ENCODE measurements around the gene SLC19A2.

SLC19A2 gene

GRCh38 chr1:169487133-169487532, 1.4 kb upstream of the SLC19A2 start:
- Histone ChIP-seq H2BK15ac (ENCODE audit: low read depth, poor library complexity, severe bottlenecking) (no peak overlapping the region), H3K4ac (ENCODE audit: low read depth in 1 of 2, low read length in 2 of 2) (no peak overlapping the region), H3K23ac (ENCODE audit: low read length in 2 of 2) (no peak overlapping the region), H3K4me1 (ENCODE audit: control insufficient read depth, insufficient read depth, low read depth, low read length) (peaks cover 2% of the 10 kb centered on the region), H2BK5ac (ENCODE audit: low read depth, low read length, poor library complexity, severe bottlenecking) (no peak overlapping the region), H3K9me3 (ENCODE audit: control insufficient read depth, low read length) (no peaks in the 10 kb centered on the region), H3K27me3 (ENCODE audit: control insufficient read depth in 1 of 2, insufficient read depth in 1 of 2, low read length in 2 of 2) (no peaks in the 10 kb centered on the region), H3K27ac (ENCODE audit: low read length, poor library complexity, severe bottlenecking) (peak overlapping the region; percentile 86), H3K9ac (ENCODE audit: low read length) (peak overlapping the region; percentile 91), H2BK120ac (ENCODE audit: low read depth, low read length) (no peak overlapping the region), H3K79me1 (replicated peaks; ENCODE audit: low read length, poor library complexity, severe bottlenecking) (peaks cover 11% of the 10 kb centered on the region), H2BK12ac (ENCODE audit: low read length in 2 of 2) (no peak overlapping the region), H3K4me3 (ENCODE audit: insufficient read depth in 1 of 2, low read depth in 1 of 2, low read length in 2 of 2) (peak overlapping the region in 1 of 2 experiments; percentile 84), H3K4me2 (ENCODE audit: low read length, poor library complexity, severe bottlenecking) (peak overlapping the region; percentile 86), H2AK5ac (ENCODE audit: low read length, severe bottlenecking) (no peak overlapping the region), H3K14ac (ENCODE audit: low read length in 2 of 2) (no peak overlapping the region), H2AFZ (ENCODE audit: low read depth, low read length) (no peak overlapping the region), H4K91ac (ENCODE audit: low read length) (no peak overlapping the region), H3K18ac (ENCODE audit: low read depth in 1 of 2, low read length in 2 of 2) (peak overlapping the region in 1 of 2 experiments; percentile 59), H3K36me3 (ENCODE audit: control insufficient read depth in 1 of 2, insufficient read depth in 2 of 2, low read depth in 1 of 2, low read length in 2 of 2) (no peaks in the 10 kb centered on the region), H4K8ac (ENCODE audit: low read length) (no peak overlapping the region)
- peak; percentile 65 for DNase-seq
- WGBS, result 100% methylated on average over 1 of the region's 5 CpGs

- Histone ChIP-seq H4K8ac (ENCODE audit: low read length) (no peak overlapping the region), H3K9me3 (ENCODE audit: control insufficient read depth, low read length) (no peaks in the 10 kb centered on the region), H3K18ac (ENCODE audit: low read depth in 1 of 2, low read length in 2 of 2) (peak overlapping the region; percentile 72 to 92), H3K27me3 (ENCODE audit: control insufficient read depth in 1 of 2, insufficient read depth in 1 of 2, low read length in 2 of 2) (no peaks in the 10 kb centered on the region), H3K36me3 (ENCODE audit: control insufficient read depth in 1 of 2, insufficient read depth in 2 of 2, low read depth in 1 of 2, low read length in 2 of 2) (no peaks in the 10 kb centered on the region), H3K4me3 (ENCODE audit: insufficient read depth in 1 of 2, low read depth in 1 of 2, low read length in 2 of 2) (peak overlapping the region; percentile 84 to 99), H3K4me2 (ENCODE audit: low read length, poor library complexity, severe bottlenecking) (peak overlapping the region; percentile 86), H3K23ac (ENCODE audit: low read length in 2 of 2) (no peak overlapping the region), H3K4me1 (ENCODE audit: control insufficient read depth, insufficient read depth, low read depth, low read length) (peaks cover 2% of the 10 kb centered on the region), H2BK5ac (ENCODE audit: low read depth, low read length, poor library complexity, severe bottlenecking) (no peak overlapping the region), H3K79me1 (replicated peaks; ENCODE audit: low read length, poor library complexity, severe bottlenecking) (peaks cover 12% of the 10 kb centered on the region), H2AK5ac (ENCODE audit: low read length, severe bottlenecking) (no peak overlapping the region), H2BK12ac (ENCODE audit: low read length in 2 of 2) (no peak overlapping the region), H3K4ac (ENCODE audit: low read depth in 1 of 2, low read length in 2 of 2) (no peak overlapping the region), H2BK120ac (ENCODE audit: low read depth, low read length) (no peak overlapping the region), H3K27ac (ENCODE audit: low read length, poor library complexity, severe bottlenecking) (peak overlapping the region; percentile 86), H2AFZ (ENCODE audit: low read depth, low read length) (peak overlapping the region; percentile 56), H2BK15ac (ENCODE audit: low read depth, poor library complexity, severe bottlenecking) (no peak overlapping the region), H4K91ac (ENCODE audit: low read length) (no peak overlapping the region), H3K9ac (ENCODE audit: low read length) (peak overlapping the region; percentile 91), H3K14ac (ENCODE audit: low read length in 2 of 2) (peak overlapping the region in 1 of 2 experiments; percentile 70)
- 0% methylated on average over 10 of the region's 14 CpGs for WGBS
- peak; percentile 72 for DNase-seq
Measured at GRCh38 chr1:169486281-169487051, 722 bp upstream of the SLC19A2 start.

DNA sequence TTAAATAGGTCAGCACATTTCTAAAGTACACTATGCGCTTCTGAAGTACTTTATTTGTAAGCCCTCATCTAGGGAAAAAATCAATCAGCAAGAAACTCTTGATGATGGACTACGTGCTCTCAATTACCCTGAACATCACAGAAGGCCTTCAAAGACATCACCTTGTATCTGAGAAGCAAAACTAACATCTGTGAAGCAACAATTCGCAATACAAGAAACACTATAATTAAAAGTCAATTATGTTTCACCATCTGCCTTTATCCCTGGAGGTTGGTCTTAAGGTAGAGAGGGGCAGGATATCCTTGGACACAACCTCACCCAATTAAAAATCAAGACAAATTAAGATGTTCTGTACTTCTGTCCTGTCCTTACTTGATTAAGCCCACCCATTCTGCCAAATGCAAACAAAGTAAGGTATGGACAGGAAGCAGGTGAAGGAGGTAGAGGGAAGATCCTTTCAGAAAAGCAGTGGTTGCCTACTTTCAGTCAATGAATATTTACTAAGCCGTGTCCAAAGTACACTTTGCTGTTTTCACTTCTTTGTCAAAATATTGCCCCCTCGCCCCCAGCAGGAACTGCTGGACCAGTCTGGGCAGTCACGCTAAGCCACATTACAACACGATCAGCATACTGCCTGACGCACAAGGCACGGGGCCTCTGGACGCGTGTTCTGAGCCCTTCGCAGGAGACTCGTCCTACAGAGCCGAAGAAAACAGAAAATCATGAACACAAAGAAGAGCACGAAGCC, 887 bp downstream of the SLC19A2 start:
- no peak overlapping the region for H2BK15ac ChIP-seq (ENCODE audit: low read depth, poor library complexity, severe bottlenecking)
- peak overlapping the region in 1 of 2 experiments; percentile 74 for H3K14ac ChIP-seq (ENCODE audit: low read length in 2 of 2)
- no peak overlapping the region for H2BK5ac ChIP-seq (ENCODE audit: low read depth, low read length, poor library complexity, severe bottlenecking)
- no peaks in the 10 kb centered on the region for H3K9me3 ChIP-seq (ENCODE audit: control insufficient read depth, low read length)
- peak overlapping the region; percentile 84 to 99 for H3K4me3 ChIP-seq (ENCODE audit: insufficient read depth in 1 of 2, low read depth in 1 of 2, low read length in 2 of 2)
- no peaks in the 10 kb centered on the region for H3K36me3 ChIP-seq (ENCODE audit: control insufficient read depth in 1 of 2, insufficient read depth in 2 of 2, low read depth in 1 of 2, low read length in 2 of 2)
- H3K4me1 ChIP-seq (ENCODE audit: control insufficient read depth, insufficient read depth, low read depth, low read length), result peaks cover 2% of the 10 kb centered on the region
- H3K27ac ChIP-seq (ENCODE audit: low read length, poor library complexity, severe bottlenecking), result no peak overlapping the region
- peaks cover 14% of the 10 kb centered on the region for H3K79me1 ChIP-seq (replicated peaks; ENCODE audit: low read length, poor library complexity, severe bottlenecking)
- no peaks in the 10 kb centered on the region for H3K27me3 ChIP-seq (ENCODE audit: control insufficient read depth in 1 of 2, insufficient read depth in 1 of 2, low read length in 2 of 2)
- peak overlapping the region; percentile 72 for H3K4me2 ChIP-seq (ENCODE audit: low read length, poor library complexity, severe bottlenecking)
- peak; percentile 89 for DNase-seq
- peak overlapping the region; percentile 43 to 92 for H3K18ac ChIP-seq (ENCODE audit: low read depth in 1 of 2, low read length in 2 of 2)
- 18% methylated on average over 12 of the region's 15 CpGs for WGBS
- H4K8ac ChIP-seq (ENCODE audit: low read length), result peak overlapping the region; percentile 69
- no peak overlapping the region for H2AK5ac ChIP-seq (ENCODE audit: low read length, severe bottlenecking)
- H4K91ac ChIP-seq (ENCODE audit: low read length), result peak overlapping the region; percentile 93
- no peak overlapping the region for H3K23ac ChIP-seq (ENCODE audit: low read length in 2 of 2)
- peak overlapping the region in 1 of 2 experiments; percentile 49 for H3K4ac ChIP-seq (ENCODE audit: low read depth in 1 of 2, low read length in 2 of 2)
- H2AFZ ChIP-seq (ENCODE audit: low read depth, low read length), result peak overlapping the region; percentile 87
- no peak overlapping the region for H2BK120ac ChIP-seq (ENCODE audit: low read depth, low read length)
- no peak overlapping the region for H2BK12ac ChIP-seq (ENCODE audit: low read length in 2 of 2)
- peak overlapping the region; percentile 91 for H3K9ac ChIP-seq (ENCODE audit: low read length)

- 75% methylated on average over 4 of the region's 4 CpGs for WGBS
- Histone ChIP-seq H3K14ac (ENCODE audit: low read length in 2 of 2) (no peak overlapping the region), H3K27ac (ENCODE audit: low read length, poor library complexity, severe bottlenecking) (no peak overlapping the region), H3K27me3 (ENCODE audit: control insufficient read depth in 1 of 2, insufficient read depth in 1 of 2, low read length in 2 of 2) (no peaks in the 10 kb centered on the region), H3K4ac (ENCODE audit: low read depth in 1 of 2, low read length in 2 of 2) (no peak overlapping the region), H2BK12ac (ENCODE audit: low read length in 2 of 2) (no peak overlapping the region), H2BK120ac (ENCODE audit: low read depth, low read length) (no peak overlapping the region), H4K8ac (ENCODE audit: low read length) (no peak overlapping the region), H3K18ac (ENCODE audit: low read depth in 1 of 2, low read length in 2 of 2) (no peak overlapping the region), H3K79me1 (replicated peaks; ENCODE audit: low read length, poor library complexity, severe bottlenecking) (peaks cover 14% of the 10 kb centered on the region), H2BK5ac (ENCODE audit: low read depth, low read length, poor library complexity, severe bottlenecking) (no peak overlapping the region), H4K91ac (ENCODE audit: low read length) (no peak overlapping the region), H2AFZ (ENCODE audit: low read depth, low read length) (no peak overlapping the region), H3K36me3 (ENCODE audit: control insufficient read depth in 1 of 2, insufficient read depth in 2 of 2, low read depth in 1 of 2, low read length in 2 of 2) (no peaks in the 10 kb centered on the region), H3K4me3 (ENCODE audit: insufficient read depth in 1 of 2, low read depth in 1 of 2, low read length in 2 of 2) (peak overlapping the region in 1 of 2 experiments; percentile 84), H3K23ac (ENCODE audit: low read length in 2 of 2) (no peak overlapping the region), H3K4me1 (ENCODE audit: control insufficient read depth, insufficient read depth, low read depth, low read length) (peaks cover 2% of the 10 kb centered on the region), H3K9ac (ENCODE audit: low read length) (peak overlapping the region; percentile 91), H2AK5ac (ENCODE audit: low read length, severe bottlenecking) (no peak overlapping the region), H3K4me2 (ENCODE audit: low read length, poor library complexity, severe bottlenecking) (no peak overlapping the region), H2BK15ac (ENCODE audit: low read depth, poor library complexity, severe bottlenecking) (no peak overlapping the region), H3K9me3 (ENCODE audit: control insufficient read depth, low read length) (no peaks in the 10 kb centered on the region)
- DNase-seq, result peak; percentile 41
Measured at GRCh38 chr1:169484101-169484500, 1.6 kb downstream of the SLC19A2 start.

All from mesenchymal stem cell (in vitro differentiated cells and primary cell).